GM18520 (cell line): ENCODE data around the gene TSC22D1.

ENCODE experiments used
- ATAC-seq: cut with Tn5 transposase; IDR thresholded peaks from one replicate; pipeline ENCODE4 v1.9.1; 2021; ENCODE audit not compliant: unreplicated experiment

Gene TSC22D1

DNA sequence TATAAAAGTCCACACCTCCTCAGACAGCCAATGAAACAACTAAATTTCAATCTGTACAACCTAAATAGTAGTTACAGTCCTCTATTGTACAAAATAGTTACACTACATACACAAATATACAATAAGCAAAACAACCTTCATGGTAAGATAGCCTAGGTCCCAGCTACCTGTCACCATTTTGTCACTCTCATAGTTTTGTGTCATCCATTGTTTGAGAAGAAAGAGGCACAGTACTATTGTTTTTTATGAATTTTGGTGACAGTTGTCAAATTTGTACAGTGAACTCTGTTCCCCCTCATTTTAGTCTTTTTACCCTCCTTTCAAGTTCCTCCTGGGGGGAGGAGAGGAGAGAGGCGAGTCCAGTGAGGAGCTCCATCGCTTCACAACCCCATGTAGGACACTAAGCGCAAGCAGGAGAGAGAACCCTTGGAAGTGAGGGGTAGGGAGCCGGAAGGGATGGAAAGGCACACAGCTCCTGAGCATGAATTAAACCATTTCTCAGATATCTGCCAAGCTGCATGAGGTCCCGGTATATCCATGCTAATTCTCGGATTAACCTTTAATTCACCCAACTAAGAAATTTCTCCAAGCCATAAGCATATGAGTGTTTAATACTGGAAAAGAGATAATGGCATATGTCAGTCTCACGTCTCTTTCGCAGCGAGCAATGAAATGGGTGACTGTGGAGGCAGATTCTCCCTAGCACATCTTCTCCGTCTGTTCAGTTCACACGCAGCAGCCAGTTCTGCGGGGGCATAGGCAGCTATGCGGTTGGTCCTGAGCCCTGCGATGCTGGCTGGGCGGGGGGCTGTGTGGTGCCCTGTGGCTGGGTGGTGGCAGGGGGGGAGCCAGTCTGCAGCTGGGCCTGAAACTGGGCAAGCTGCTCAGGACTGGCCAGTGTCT, 142.0 kb downstream of the TSC22D1 start:
- no peak for ATAC-seq

DNA sequence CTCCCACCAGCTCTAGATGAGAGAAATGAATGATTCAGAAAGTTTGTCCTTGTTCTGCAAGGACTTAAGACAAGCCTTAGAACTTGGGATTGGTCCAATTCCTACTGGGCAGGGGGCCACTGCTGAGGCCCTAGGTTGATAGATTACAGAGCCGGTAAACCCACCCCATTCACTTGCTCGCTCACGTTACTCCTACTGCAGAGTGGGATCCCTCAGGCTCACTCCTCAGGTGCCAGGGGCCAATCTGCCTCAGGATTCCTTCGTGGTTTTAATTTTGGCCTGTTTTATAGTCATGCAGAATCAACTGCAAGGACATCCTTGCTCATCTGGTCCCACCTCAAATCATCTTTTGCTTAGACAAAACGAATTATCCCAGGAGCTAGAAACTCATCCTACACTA, 143.5 kb downstream of the TSC22D1 start:
- ATAC-seq = no peak

DNA sequence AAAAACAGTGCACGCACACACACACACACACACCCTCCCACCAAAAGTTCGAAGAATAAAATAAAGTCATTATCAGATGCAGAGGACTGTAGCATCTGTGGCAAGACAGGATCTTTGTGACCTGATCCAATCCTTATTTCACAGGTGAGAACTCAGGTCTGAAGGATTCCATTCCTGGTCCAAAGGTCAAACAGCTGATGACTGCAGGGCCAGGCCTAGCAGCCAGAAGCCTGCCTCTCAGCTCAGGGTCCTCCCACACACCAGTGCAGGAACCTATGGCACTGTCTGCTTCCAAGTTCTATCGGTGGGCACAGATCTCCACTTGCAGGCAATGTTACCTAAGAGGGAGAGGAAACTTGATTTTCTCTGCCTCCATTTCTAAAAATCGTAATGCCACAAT, 145.0 kb downstream of the TSC22D1 start:
- ATAC-seq = no peak

DNA sequence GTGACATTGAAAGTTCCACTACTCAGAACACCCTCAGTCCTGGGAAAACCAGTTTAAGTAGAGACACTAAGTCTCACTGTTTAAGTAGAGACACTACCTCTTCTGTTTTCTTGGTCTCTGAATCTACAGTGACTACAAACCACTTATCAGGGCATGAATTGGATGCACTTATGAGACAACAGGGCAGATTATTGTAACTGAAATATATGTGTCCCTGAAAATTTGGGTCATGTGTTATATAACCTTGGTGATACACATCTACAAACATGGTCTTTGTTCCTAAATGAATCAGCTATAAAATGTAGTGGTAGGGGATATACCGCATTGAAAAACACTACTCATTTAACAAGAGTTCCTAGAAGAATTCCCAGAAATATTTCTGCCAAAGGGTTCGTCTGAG, 146.8 kb downstream of the TSC22D1 start:
- no peak for ATAC-seq

DNA sequence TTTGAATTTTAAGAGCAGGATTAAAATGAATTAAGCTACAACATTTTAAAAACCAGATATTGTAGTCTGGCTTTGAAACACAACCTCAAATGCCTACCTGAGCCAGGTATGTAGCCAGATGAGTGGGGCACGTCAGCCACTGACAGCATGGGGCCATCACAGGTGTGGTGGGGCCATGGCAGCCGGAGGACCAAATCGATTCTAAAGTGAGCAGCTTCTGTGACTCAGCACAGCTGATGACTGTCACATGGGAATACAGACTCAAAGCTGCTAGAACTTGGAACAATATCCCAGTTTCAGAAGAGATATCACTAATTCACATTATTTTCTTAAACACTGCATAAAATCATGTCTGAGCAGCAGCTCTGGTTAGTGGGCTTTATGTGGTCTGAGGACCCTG, 149.7 kb downstream of the TSC22D1 start:
- no peak for ATAC-seq

DNA sequence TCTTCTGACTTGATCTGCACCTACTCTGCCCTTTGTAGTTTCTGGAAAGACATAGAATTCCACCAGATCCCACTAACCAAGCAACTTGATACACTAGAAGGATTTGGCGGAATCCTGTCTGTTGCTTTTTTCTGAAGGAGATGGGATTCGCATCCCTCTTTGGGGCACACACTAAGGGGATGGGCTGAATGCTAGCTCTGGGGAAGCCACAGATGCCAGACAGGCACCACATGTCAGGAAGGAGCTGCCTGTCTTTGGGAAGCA, 150.4 kb downstream of the TSC22D1 start:
- no peak for ATAC-seq

DNA sequence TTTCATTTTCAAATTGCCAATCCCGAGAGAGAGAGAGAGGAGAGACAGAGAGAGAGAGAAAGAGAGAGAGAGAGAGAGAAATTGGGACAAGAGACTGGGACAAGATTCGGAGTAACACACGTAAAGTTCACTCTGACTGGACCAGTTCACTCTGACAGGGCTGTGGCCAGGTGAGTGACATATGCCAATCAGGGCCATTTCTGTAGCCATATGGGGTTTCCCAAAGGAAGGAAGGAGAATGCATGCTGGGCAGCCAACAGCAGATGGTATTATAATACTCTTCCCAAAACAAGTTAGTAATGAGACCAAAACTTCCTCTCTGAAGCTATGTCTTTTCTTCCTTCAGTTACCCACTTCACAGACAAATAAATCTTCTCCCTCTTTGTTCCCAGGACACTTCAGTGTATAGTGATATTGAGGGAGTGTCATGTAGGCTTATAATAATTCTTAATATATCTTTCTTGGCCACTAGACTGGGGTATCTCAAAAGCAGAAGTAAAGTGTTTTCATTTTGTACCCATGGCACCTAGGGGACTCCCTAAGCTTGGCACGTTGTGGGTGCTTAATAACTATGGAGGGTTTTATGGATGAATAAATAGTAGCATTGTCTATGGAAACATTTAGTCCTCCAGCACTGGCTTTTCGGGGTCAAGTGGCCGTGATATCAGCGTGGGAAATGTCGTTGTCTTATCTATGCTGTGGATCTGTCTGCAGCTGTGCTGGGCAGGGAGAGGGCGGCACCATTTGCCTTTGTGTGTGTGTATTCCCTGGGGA, 150.9 kb downstream of the TSC22D1 start:
- no peak for ATAC-seq

DNA sequence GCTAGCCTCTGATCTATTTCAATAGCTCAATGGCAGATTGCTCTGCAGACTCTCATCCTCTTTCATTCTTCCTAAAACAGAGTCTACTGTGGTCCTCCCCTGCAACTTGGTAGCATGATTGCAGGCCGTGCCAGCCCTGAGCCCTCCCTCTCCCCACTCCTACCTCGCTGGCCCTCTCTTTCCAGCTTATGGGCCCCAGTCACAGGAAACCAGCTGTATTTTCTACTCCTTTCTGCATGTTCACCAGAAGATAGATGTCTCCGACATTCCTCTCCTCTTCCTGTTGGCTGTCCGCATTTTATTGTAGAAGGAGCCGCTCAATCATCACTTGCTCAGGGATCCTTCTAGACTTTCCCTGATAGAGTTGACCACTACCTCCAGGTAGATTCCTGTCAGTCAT, 152.3 kb downstream of the TSC22D1 start:
- no peak for ATAC-seq

DNA sequence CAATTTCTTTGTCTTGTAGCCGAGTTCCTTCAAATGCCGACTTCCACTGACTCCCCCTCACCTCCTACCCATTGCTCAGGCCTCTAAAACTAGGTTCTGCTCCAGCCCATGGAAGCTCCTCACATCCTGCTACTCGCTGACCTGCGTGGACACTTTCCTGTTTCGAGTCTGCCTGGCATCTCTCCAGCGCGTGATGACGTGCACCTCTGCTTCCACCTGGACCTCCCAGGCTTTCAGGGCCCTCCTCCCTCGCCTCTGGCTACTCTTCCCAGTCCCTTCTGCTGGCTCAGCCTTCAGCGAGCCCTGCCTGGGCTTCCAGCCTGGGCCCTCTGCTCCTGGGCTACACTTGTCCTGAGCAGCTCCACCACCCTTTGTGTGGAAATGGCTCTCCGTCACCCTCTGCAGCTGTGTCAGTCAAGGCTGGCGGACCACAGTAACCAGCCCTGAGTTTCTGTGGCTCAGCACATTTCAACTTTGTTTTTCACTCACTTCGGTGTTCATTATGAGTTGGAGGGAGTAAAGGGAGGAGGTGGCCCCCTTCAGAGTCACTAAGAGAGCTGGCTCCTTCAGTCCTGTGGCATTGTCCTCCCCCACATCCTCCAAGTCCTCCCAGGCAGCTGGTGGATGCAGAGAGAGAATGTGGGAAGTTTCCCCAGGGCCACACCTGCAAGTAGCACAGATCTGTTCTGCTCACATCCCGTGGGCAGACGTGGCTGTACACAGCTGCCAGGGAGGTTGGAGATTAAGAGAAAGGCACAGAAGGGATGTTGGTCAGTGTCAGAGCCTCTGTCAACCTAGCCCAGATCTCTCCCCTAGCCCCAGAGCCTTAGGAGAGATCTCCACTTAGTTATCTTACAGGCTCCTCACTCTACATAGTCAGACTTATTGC, 153.1 kb downstream of the TSC22D1 start:
- ATAC-seq = no peak

DNA sequence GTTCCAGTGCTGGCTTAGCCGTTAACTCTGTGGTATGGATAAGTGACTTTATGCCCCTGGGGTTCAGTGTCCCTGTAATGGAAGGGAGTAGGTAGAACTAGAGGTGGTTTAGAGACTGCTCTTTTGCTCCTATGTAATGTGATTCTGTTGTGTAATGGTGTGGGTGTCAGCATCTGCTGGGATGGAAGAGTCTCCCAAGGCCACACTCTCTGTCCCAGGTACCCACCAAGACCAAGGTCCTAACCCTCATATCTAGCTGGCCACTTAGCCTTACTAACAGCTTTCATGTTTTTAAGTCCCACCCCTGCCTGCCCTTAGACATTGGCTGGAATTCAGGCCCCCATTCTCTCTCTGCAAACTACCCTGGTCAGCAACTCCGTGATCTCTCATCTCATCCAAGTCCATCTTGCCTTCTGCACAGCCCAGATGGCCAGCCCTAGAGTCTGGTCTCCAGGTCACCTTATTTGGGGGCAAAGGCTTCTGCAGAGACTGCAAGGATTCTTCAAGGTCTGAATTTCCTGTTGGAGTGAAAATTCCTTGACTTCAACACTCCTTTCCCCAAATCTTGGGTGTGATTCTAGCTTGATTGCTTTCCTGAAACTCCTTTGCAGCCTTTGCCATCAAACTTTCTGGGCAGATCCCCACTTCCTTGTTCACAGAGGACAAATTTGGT, 154.1 kb downstream of the TSC22D1 start:
- ATAC-seq = no peak

DNA sequence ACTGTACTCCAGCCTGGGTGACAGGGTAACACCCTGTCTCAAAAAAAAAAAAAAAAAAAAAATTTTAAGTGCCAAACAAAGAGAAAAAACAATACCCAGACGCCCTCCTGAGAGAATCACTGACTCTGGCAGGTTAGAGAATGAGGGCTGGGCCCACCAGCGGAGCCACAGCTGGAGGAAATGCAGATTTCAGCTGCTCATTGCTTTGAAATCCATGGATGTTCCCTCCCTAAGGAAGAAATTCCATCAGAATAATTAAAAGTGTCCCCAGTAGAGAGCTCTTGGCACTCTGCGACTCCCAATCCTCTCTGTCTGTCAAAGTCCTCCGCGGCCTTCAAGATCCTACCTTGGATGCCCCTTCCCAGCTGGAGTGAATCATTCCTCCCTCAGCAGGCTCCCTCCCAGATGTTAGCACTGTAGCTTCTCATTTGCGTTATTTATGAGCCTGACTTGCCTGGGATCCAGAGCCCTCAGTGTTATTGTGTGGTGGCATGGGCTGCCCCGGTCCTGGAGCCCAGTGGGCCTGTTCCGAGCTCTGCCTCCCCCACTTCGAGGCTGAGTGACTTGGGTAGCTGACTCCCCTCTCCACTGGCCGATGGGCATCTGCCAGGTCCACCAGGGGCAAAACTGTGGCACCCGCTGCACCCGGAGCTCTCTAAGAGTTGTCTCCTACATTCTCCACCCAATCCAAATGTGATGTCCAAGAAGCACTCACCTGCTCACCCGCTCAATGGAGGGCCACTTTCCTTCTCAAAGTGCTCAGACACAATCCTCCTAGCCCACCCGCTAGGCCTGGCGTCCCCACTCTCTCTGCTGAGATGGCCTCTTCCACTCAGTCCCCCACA, 155.5 kb downstream of the TSC22D1 start:
- no peak for ATAC-seq

DNA sequence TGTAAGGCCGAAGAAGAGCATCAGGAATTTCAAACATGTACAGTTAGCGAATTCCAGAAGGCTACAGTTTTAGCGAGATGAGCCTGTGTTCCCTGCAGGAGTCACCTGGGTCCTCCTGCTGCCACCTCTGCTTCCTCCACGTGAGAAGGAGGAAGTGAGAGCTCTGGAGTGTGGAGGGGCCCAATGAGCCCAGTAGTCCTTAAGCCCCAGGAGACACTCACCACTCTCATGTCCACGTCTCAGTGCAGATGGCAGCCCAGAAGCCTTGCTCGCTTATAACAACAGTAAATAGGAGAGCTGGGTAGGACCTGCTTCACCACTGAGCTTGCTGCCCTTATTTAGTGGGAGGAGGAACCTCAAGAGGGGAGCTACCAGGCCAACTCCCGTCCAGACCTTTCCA, 158.3 kb downstream of the TSC22D1 start:
- ATAC-seq = no peak

DNA sequence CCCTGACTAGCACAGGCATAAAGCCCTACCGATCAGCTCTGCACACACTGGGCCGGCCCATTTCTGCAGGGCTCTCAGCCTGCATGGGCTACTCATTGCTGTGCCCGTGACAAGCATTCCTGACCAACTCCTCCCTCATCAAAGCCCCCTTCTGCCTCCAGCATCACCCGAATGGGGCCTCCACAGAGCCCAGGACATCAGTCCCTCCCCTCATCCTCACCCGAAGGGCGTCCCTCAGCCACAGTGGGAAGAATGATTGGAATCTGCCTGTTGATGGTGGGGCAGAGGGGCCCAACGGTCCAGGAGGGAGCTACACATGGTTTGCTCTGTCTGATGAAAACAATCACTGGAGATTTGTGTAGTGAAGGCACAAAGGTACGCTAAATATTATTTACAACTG, 158.7 kb downstream of the TSC22D1 start:
- ATAC-seq = no peak

DNA sequence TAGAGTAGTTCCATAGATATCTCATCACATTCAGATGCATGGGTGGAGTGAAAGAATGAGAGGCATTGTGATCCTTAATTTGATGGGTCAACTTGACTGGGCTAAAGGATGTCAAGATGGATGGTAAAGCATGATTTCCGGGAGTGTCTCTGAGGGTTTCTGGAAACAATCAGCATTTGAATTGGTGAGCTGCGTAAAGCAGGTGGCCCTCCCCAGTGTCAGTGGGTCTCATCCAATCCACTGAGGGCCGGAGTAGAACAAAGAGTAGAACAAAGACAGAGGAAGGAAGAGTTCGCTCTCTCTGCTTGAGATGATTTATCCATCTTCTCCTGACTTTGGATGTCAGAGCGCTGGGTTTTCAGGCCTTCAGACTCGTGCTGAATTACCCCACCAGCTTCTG, 159.4 kb downstream of the TSC22D1 start:
- no peak for ATAC-seq

DNA sequence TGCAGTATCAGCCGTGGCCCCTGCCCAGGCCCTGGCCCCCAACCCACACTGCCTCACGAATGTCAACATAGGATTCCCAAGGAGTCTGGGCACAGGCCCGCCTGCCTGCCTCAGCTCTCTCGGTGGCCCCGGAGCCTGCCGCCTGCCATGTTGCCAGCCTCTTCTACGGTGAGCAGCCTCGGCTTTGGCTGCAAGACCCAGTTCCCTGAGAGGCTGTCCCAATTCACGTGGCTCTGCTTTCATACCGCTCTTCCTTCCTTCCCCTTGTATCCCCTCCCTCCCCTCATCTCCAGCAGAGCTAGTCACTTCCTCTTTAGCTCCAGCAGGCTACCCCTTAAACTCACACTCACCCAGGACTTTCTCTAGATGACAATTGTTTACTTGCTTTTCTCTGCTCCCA, 159.8 kb downstream of the TSC22D1 start:
- ATAC-seq = no peak

DNA sequence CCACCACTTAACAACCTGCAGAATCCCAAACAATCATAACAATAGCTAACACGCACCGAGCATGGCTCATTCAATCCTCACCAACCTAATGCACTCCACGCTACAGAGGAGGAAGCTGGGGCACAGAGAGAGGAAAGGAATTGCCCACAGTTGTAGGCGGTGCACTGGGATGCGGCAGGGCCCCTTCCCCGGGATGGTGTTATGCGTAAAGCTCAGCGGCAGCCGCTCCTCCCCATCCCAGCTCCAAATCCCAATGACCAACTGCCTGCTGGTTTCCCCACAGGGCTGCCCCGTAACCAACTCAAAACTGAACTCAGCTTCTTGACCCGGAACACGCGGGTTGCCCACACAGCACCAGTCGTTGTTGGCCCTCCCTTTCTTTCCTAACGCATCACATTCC, 160.3 kb downstream of the TSC22D1 start:
- no peak for ATAC-seq

DNA sequence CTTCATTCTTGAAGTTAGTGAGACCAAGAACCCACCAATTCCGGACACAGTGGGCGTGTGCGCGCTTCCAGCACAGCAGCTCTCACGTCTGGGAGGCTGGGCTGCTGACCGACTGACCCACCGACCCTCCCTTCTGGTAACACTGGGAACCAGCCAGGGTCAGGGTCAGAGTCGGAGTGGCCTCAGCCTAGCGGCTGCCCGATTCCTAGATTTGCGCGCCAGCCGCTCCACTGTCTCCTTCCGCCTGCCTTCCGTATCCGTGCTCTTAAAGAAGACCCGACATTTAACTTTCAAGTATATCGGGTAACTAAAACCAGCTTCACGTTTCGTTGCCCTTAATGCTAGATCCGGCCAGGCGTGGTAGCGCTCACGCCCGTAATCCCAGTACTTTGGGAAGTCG, 161.4 kb downstream of the TSC22D1 start:
- no peak for ATAC-seq

DNA sequence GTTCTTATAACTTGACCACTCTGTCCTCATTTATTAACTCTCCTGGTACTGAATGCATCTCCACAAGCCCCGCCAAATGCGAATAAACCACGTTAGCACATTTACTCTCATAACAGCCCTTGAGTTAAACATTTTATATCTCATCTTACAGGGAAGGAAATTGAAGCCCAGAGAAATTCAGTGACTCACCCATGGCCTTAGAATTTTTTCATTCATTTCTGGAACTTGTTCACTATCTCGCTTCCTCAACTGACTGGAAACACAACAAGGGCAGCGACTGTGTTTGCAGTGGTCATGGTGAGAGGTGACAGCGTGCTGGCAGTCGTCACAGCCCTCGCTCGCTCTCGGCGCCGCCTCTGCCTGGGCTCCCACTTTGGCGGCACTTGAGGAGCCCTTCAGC, 163.0 kb downstream of the TSC22D1 start:
- no peak for ATAC-seq

DNA sequence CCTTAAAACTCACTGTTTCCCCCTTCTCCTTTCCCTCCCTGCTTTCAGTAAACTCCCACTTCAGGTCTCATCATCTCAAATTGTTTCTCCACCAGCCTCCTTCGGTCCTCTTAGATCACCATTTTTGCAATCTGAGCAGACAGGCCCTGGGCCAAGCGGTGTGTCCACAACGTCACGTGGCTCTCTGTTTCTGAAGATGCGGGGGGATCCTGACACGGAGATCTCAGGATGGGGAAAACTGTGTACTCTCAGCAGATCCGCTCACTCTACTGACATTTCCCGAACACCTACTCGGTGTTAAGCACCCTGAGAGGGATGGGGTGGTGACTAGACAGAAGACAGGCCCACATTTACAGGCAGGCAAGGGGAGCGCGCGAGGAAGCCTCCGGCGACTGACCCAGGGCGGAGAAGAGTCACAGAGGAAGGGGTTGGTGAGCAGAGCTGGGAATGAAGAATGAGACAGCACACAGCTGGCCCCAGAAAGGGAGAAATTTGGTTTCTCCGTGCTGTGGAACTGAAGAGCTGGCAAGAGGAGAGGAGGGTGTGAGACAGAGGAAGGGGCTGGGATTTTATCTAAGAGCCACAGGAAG, 163.7 kb downstream of the TSC22D1 start:
- ATAC-seq = no peak

DNA sequence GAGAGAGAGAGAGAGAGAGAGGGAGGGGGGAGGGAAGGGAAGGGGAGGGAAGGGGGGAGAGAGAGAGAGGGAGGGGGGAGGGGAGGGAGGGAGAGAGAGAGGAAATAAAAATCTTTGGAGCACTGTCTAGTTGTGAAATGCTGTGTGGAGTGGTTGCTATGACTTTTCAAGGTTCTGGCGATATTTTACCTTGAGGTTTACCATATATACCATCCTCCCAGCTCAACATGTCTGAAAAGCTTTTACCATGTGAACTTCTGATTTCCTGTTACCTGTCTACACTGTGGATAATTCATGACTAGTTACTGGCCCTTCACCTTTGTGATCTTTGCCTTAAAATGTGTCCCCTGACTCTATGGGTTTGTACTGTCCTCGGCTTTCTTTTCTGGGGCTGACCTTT, 164.3 kb downstream of the TSC22D1 start:
- ATAC-seq = no peak
